Measurements from ENCODE around the gene SLC12A9. TPM values are rescaled to one million over a fixed set of nuclear protein-coding genes. Genes with fewer than 3 reads are reported as not detected.

Gene SLC12A9
- total and polyA plus RNA-seq, 4 donors, result 28.5 to 52.6 (median 39.2) TPM

DNA sequence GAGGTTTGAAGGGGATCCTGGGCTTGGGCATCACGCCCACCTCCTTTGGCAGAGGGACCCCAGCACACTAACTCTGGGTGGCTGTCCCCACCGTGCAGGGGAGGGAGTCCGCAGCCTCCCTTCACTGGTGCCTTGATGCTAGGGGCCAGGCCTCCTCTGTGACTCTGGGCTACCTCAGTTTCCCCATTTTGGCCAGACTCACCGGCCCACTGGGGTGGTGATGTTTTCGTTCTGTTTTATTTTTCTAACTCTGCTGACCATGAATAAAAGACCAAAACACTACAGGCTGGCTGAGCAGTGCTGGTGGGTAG is 14.2 kb downstream of the SLC12A9 start:
- ATAC-seq (ENCODE audit: insufficient read depth, low FRiP score) (no peak), DNase-seq (no peak)
- H3K4me3 ChIP-seq, result peak overlapping the region; percentile 25
- no peaks in the 10 kb centered on the region for H3K27me3 ChIP-seq (ENCODE audit: control insufficient read depth in 3 of 3, insufficient read depth in 3 of 3, low read length in 2 of 3)
- H3K36me3 ChIP-seq (ENCODE audit: control insufficient read depth in 4 of 4, insufficient read depth in 4 of 4, low read length in 4 of 4), result peaks cover 0 to 19% (median 10%) of the 10 kb centered on the region in 4 donors
- peak overlapping the region; percentile 72 to 78 for H3K27ac ChIP-seq (ENCODE audit: low read depth in 1 of 2, low read length in 1 of 2)
- peak overlapping the region; percentile 70 to 86 for H3K9ac ChIP-seq (ENCODE audit: insufficient read depth in 1 of 2, low read length in 2 of 2)
- whole genome bisulfite sequencing, 2 donors, result 44 to 64% methylated on average over 5 of the region's 5 CpGs
- peaks cover 0 to 19% (median 7%) of the 10 kb centered on the region in 5 donors for H3K4me1 ChIP-seq (ENCODE audit: control insufficient read depth in 5 of 5, insufficient read depth in 5 of 5, low read length in 5 of 5)
- TF ChIP-seq, protein P1, sequence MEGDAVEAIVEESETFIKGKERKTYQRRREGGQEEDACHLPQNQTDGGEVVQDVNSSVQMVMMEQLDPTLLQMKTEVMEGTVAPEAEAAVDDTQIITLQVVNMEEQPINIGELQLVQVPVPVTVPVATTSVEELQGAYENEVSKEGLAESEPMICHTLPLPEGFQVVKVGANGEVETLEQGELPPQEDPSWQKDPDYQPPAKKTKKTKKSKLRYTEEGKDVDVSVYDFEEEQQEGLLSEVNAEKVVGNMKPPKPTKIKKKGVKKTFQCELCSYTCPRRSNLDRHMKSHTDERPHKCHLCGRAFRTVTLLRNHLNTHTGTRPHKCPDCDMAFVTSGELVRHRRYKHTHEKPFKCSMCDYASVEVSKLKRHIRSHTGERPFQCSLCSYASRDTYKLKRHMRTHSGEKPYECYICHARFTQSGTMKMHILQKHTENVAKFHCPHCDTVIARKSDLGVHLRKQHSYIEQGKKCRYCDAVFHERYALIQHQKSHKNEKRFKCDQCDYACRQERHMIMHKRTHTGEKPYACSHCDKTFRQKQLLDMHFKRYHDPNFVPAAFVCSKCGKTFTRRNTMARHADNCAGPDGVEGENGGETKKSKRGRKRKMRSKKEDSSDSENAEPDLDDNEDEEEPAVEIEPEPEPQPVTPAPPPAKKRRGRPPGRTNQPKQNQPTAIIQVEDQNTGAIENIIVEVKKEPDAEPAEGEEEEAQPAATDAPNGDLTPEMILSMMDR (IDR thresholded peaks at IDR 0.05; ENCODE audit: control extremely low read depth, extremely low read depth), result no peak
- H3K9me3 ChIP-seq (ENCODE audit: control insufficient read depth in 4 of 4, insufficient read depth in 3 of 4, low read length in 3 of 4), result no peaks in the 10 kb centered on the region

GRCh38 chr7:100867040-100867775 is 14.7 kb downstream of the SLC12A9 start, which contains the start of gene TRIP6:
TRIP6 (plus strand) TSS chr7:100867387; CDS start chr7:100867498, 111 bp downstream.
- Histone ChIP-seq H3K4me3 (peak within 1 kb of the TSS; percentile 25), H3K27me3 (ENCODE audit: control insufficient read depth in 3 of 3, insufficient read depth in 3 of 3, low read length in 2 of 3) (no peaks in the 10 kb centered on the region), H3K9ac (ENCODE audit: insufficient read depth in 1 of 2, low read length in 2 of 2) (peak within 1 kb of the TSS; percentile 86 to 90), H3K36me3 (ENCODE audit: control insufficient read depth in 4 of 4, insufficient read depth in 4 of 4, low read length in 4 of 4) (peaks cover 0 to 19% (median 10%) of the 10 kb centered on the region in 4 donors), H3K27ac (ENCODE audit: low read depth in 1 of 2, low read length in 1 of 2) (peak within 1 kb of the TSS; percentile 78 to 81), H3K4me1 (ENCODE audit: control insufficient read depth in 5 of 5, insufficient read depth in 5 of 5, low read length in 5 of 5) (peaks cover 0 to 19% (median 7%) of the 10 kb centered on the region in 5 donors), H3K9me3 (ENCODE audit: control insufficient read depth in 4 of 4, insufficient read depth in 3 of 4, low read length in 3 of 4) (no peaks in the 10 kb centered on the region)
- TF ChIP-seq, protein P1 (IDR thresholded peaks at IDR 0.05; ENCODE audit: control extremely low read depth, extremely low read depth), result no peak
- DNase-seq (peak; percentile 96 to 98 (median 97)), ATAC-seq (ENCODE audit: insufficient read depth, low FRiP score) (peak; percentile 83)
- WGBS, 2 donors, result 5 to 9% methylated on average over 42 of the region's 42 CpGs

DNA sequence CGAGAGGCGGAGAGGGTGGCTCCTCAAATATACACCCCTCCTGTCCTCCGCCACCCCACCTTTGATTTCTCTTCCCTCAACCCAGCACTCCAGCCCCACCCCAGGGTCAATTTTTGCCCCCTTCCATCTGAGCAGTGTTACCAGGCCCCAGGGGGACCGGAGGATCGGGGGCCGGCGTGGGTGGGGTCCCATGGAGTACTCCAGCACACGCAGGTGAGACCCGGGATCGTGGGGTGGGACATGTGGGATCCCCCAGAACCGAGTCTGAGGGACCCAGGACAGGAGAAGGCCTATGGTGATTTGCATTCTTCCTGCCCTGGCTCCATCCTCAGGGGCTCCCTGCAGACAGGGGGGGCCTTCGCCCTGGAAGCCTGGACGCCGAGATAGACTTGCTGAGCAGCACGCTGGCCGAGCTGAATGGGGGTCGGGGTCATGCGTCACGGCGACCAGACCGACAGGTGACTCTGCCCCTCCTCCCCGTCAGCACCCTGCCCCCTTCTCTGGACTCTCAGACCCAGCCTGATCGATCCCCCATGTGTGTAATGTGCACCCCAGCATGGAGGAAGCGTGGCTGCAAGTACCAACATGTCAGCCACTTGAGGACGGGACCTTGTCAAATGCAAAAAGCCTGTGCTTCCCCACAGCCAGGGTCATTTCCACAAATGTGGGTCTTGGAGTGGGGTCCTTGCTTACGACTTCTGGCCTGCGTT is 15.4 kb downstream of the SLC12A9 start:
- TF ChIP-seq, protein P1 (IDR thresholded peaks at IDR 0.05; ENCODE audit: control extremely low read depth, extremely low read depth), result no peak
- H3K4me1 ChIP-seq (ENCODE audit: control insufficient read depth in 5 of 5, insufficient read depth in 5 of 5, low read length in 5 of 5), result peaks cover 0 to 19% (median 7%) of the 10 kb centered on the region in 5 donors
- H3K9me3 ChIP-seq (ENCODE audit: control insufficient read depth in 4 of 4, insufficient read depth in 3 of 4, low read length in 3 of 4), result no peaks in the 10 kb centered on the region
- H3K4me3 ChIP-seq, result peak overlapping the region; percentile 25
- DNase-seq, result peak in 1 of 3 donors; percentile 29
- H3K27ac ChIP-seq (ENCODE audit: low read depth in 1 of 2, low read length in 1 of 2), result peak overlapping the region; percentile 78 to 81
- H3K27me3 ChIP-seq (ENCODE audit: control insufficient read depth in 3 of 3, insufficient read depth in 3 of 3, low read length in 2 of 3), result no peaks in the 10 kb centered on the region
- H3K9ac ChIP-seq (ENCODE audit: insufficient read depth in 1 of 2, low read length in 2 of 2), result peak overlapping the region; percentile 86 to 90
- H3K36me3 ChIP-seq (ENCODE audit: control insufficient read depth in 4 of 4, insufficient read depth in 4 of 4, low read length in 4 of 4), result peaks cover 0 to 18% (median 14%) of the 10 kb centered on the region in 4 donors
- WGBS, 2 donors, result 39 to 43% methylated on average over 27 of the region's 27 CpGs
- ATAC-seq (ENCODE audit: insufficient read depth, low FRiP score), result no peak
